Measurements from ENCODE around the gene C6orf58. TPM values are rescaled to one million over a fixed set of nuclear protein-coding genes. Genes with fewer than 3 reads are reported as not detected.

Gene C6orf58
- total and polyA plus RNA-seq, 9 donors: 0.74 TPM; not detected in 8

DNA sequence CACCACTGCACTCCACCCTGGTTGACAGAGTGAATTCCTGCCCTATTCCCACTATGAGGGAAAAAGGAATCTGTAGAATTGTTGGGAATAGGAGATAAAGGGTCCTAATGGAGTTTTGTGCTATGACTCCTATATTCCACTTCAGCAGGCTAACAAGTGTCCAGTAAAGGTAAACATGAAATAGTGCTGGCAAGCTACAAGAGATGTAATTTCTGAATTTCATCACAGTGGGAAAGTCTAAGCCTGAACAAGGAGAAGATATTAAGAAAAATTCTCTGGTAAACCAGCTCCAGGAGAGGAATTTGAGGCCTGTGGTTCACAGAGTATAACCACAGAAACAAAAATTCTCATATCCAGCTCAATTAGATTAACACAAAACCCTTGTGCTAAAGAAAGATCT lies 10.3 kb upstream of the C6orf58 start:
- no peaks in the 10 kb centered on the region for H3K36me3 ChIP-seq
- intact Hi-C loops (cut with DNase I): no loop called here
- no peaks in the 10 kb centered on the region for H3K27me3 ChIP-seq
- DNase-seq: no peak
- no peak overlapping the region for H3K4me3 ChIP-seq
- no peaks in the 10 kb centered on the region for H3K9me3 ChIP-seq
- H3K27ac ChIP-seq: no peak overlapping the region
- H3K4me1 ChIP-seq (ENCODE audit: insufficient read depth): no peaks in the 10 kb centered on the region
- TF ChIP-seq POLR2A (IDR thresholded peaks at IDR 0.05) (no peak), EP300 (IDR thresholded peaks at IDR 0.05) (no peak)
- TF ChIP-seq, protein P1, sequence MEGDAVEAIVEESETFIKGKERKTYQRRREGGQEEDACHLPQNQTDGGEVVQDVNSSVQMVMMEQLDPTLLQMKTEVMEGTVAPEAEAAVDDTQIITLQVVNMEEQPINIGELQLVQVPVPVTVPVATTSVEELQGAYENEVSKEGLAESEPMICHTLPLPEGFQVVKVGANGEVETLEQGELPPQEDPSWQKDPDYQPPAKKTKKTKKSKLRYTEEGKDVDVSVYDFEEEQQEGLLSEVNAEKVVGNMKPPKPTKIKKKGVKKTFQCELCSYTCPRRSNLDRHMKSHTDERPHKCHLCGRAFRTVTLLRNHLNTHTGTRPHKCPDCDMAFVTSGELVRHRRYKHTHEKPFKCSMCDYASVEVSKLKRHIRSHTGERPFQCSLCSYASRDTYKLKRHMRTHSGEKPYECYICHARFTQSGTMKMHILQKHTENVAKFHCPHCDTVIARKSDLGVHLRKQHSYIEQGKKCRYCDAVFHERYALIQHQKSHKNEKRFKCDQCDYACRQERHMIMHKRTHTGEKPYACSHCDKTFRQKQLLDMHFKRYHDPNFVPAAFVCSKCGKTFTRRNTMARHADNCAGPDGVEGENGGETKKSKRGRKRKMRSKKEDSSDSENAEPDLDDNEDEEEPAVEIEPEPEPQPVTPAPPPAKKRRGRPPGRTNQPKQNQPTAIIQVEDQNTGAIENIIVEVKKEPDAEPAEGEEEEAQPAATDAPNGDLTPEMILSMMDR (IDR thresholded peaks at IDR 0.05): no peak

DNA sequence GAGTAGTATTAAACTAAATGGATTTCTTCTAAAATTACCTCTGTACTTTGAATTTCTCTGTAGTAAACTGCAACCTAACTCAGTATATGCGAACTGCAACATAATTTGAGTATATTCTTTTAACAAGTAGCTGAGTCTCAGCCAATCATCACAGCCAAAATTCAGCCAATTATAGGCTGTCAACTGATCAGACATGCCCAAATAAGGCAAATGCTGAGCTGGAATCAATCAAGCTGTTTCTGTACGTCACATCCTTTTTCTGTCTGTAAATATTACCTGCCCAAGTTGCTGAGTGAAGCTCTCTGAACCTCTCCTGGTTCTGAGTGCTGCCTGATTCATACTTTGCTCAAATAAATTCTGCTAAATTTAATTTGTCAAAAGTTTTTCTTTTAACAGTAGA lies 9.5 kb upstream of the C6orf58 start:
- intact Hi-C loops (cut with DNase I): no loop called here
- Histone ChIP-seq H3K9me3 (no peaks in the 10 kb centered on the region), H3K4me3 (no peak overlapping the region), H3K27me3 (no peaks in the 10 kb centered on the region), H3K27ac (no peak overlapping the region), H3K4me1 (ENCODE audit: insufficient read depth) (no peaks in the 10 kb centered on the region), H3K36me3 (no peaks in the 10 kb centered on the region)
- no peak for DNase-seq
- WGBS, 3 donors: 46 to 67% (median 50%) methylated on average over 2 of the region's 2 CpGs
- no peak for TF ChIP-seq POLR2A (IDR thresholded peaks at IDR 0.05)
- no peak for TF ChIP-seq EP300 (IDR thresholded peaks at IDR 0.05)
- TF ChIP-seq, protein P1 (IDR thresholded peaks at IDR 0.05): no peak

DNA sequence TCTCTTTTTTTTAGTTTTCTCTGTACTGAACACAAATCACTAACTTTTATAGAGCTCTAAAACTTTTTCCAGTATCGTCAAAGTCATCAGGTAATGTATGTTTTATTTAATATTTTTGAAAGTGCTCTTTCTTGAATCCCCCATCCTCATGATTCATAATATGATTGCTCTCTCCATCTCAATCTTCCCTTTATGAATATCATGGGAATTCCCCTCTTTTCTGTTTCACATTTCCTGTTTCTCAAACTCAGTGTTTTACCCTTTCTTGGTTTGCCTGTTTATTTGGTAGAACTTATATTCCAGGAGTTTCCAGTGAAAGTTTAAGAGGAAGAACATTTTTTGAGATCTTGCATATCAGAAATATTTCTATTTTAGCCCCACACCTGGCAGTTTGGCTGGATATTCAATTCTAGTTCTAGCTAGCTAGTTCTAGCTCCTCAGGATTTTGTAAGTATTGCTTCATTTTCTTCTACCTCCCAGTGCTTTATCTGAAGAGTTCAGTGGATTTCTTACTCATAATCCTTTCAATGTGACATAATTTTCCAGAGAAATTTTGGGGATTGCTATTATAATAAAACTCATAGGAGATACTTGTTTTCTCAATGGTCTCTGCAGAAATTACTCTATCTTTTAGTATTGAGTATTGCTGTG lies 6.1 kb upstream of the C6orf58 start:
- Histone ChIP-seq H3K27me3 (no peaks in the 10 kb centered on the region), H3K9me3 (no peaks in the 10 kb centered on the region), H3K36me3 (no peaks in the 10 kb centered on the region), H3K4me1 (ENCODE audit: insufficient read depth) (no peaks in the 10 kb centered on the region), H3K4me3 (no peak overlapping the region), H3K27ac (no peak overlapping the region)
- TF ChIP-seq, protein P1 (IDR thresholded peaks at IDR 0.05): no peak
- TF ChIP-seq EP300 (IDR thresholded peaks at IDR 0.05): no peak
- WGBS, 3 donors: 81 to 89% (median 84%) methylated on average over 1 of the region's 1 CpG
- intact Hi-C loops (cut with DNase I): no loop called here
- no peak for DNase-seq

DNA sequence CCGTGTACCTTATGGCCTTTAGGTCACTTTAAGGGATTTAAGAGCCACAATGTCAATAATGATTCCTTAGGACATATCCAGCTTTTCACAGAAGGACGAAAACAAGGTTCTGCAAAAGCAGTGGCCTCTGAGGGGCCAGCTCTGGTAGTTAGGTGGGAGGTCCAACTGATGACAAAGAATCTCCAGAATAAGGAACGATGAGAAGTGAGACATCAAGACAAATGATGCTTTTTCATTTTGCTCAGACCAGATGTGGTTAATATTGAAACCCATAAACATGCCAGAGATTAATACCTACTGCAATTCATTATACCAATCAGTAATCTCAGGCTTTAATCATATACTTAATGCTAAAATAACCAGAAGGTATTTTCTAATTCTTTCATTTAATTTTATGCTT lies 1.9 kb downstream of the C6orf58 start:
- TF ChIP-seq POLR2A (IDR thresholded peaks at IDR 0.05) (no peak), EP300 (IDR thresholded peaks at IDR 0.05) (no peak)
- TF ChIP-seq, protein P1 (IDR thresholded peaks at IDR 0.05): no peak
- 57 to 64% (median 63%) methylated on average over 3 of the region's 3 CpGs for WGBS, 3 donors
- Histone ChIP-seq H3K27ac (no peak overlapping the region), H3K36me3 (no peaks in the 10 kb centered on the region), H3K4me3 (no peak overlapping the region), H3K27me3 (no peaks in the 10 kb centered on the region), H3K4me1 (ENCODE audit: insufficient read depth) (no peaks in the 10 kb centered on the region), H3K9me3 (no peaks in the 10 kb centered on the region)
- intact Hi-C loops (cut with DNase I): no loop called here
- DNase-seq: no peak

Data from ovary (tissue), 9 donors.